SK-N-SH treated with all-trans-retinoic acid at 6 μM for 48 hours (cell line): ENCODE data around the gene DPCD.
"Not testable (repeated sequence)": the region's sequence is repeated elsewhere in the genome, so short reads cannot be mapped to it uniquely, and the experiment has no call there.

Experiments used
- CREB5 ChIP-seq: fragments of 250-450 bp; sonication (Bioruptor Pico); IDR thresholded peaks from 2 replicates; pipeline ENCODE4 v1.5.1; 2020; ENCODE audit warnings: low read depth, mild to moderate bottlenecking, moderate library complexity
- GLIS3 ChIP-seq: fragments of 250-450 bp; sonication (Bioruptor Pico); IDR thresholded peaks from 2 replicates; pipeline ENCODE4 v1.5.0; 2020; ENCODE audit warnings: mild to moderate bottlenecking, moderate library complexity
- ISL1 ChIP-seq: fragments of 250-450 bp; sonication (Bioruptor Pico); IDR thresholded peaks from 2 replicates; pipeline ENCODE4 v2.1.2; 2022; ENCODE audit warnings: mild to moderate bottlenecking, moderate library complexity
- PATZ1 ChIP-seq: fragments of 250-450 bp; sonication (Bioruptor Pico); IDR thresholded peaks from 2 replicates; pipeline ENCODE4 v1.8.0; 2020; ENCODE audit warnings: mild to moderate bottlenecking, moderate library complexity, borderline replicate concordance
- RARB ChIP-seq: fragments of 250-450 bp; sonication (Bioruptor Pico); IDR thresholded peaks from 2 replicates; pipeline ENCODE4 v1.8.0; 2021; ENCODE audit warnings: mild to moderate bottlenecking, moderate library complexity
- SNAI2 ChIP-seq: fragments of 250-450 bp; sonication (Bioruptor Pico); IDR thresholded peaks from 2 replicates; pipeline ENCODE4 v1.5.0; 2020; ENCODE audit warnings: mild to moderate bottlenecking, moderate library complexity
- TCF4 ChIP-seq: fragments of 250-450 bp; sonication (Bioruptor Pico); IDR thresholded peaks from 2 replicates; pipeline ENCODE4 v1.8.0; 2021; ENCODE audit warnings: mild to moderate bottlenecking, moderate library complexity, borderline replicate concordance
- TOX ChIP-seq: fragments of 250-450 bp; sonication (Bioruptor Pico); IDR thresholded peaks from 2 replicates; pipeline ENCODE4 v1.8.0; 2021; ENCODE audit warnings: mild to moderate bottlenecking, moderate library complexity, borderline replicate concordance
- TSHZ2 ChIP-seq: fragments of 250-450 bp; sonication (Bioruptor Pico); IDR thresholded peaks from 2 replicates; pipeline ENCODE4 v1.5.0; 2020; ENCODE audit warnings: mild to moderate bottlenecking, moderate library complexity
- ZFP3 ChIP-seq: fragments of 250-450 bp; sonication (Bioruptor Pico); IDR thresholded peaks from 2 replicates; pipeline ENCODE4 v1.5.0; 2020; ENCODE audit warnings: mild to moderate bottlenecking, moderate library complexity
- ZNF70 ChIP-seq: fragments of 450-650 bp; formaldehyde crosslinking; IDR thresholded peaks from 2 replicates; pipeline ENCODE4 v1.5.0; 2020; ENCODE audit warnings: mild to moderate bottlenecking, moderate library complexity
- ZNF8 ChIP-seq: fragments of 450-650 bp; formaldehyde crosslinking; IDR thresholded peaks from 2 replicates; pipeline ENCODE4 v1.5.0; 2020; ENCODE audit warnings: mild to moderate bottlenecking, moderate library complexity

DNA sequence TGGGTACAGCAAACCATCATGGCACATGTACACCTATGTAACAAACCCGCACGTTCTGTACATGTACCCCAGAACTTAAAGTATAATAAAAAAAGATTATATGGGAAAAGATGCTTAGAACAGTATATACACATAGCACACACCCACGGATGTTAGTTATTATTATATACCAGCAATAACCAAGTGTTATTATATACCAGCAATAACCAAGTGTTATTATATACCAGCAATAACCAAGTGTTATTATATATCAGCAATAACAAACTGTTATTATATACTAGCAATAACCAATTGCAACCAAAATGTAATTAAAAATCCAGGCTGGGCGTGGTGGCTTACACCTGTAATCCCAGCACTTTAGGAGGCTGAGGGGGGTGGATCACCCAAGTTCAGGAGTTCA lies 45.4 kb downstream of the DPCD start:
- not testable (repeated sequence) for TF ChIP-seq ZFP3, TCF4, ZNF70, SNAI2, GLIS3, PATZ1, RARB, CREB5, ZNF8, ISL1, TSHZ2, TOX (CRISPR knock-in tag)
